Mononuclear cell (primary cell): ENCODE measurements around the gene LMOD3. TPM values are rescaled to one million over a fixed set of nuclear protein-coding genes. Genes with fewer than 3 reads are reported as not detected.

ENCODE experiments used
- H3K27me3 ChIP-seq: 2 replicates; pipeline ENCODE4 v1.6.0; 2011; ENCODE audit warnings: low read length, control low read depth; ENCODE audit not compliant: insufficient read depth
- H3K4me1 ChIP-seq: 2 replicates; pipeline ENCODE4 v1.5.1; 2011; ENCODE audit warnings: mild to moderate bottlenecking, low read length, control low read depth; ENCODE audit not compliant: insufficient read depth
- H3K4me3 ChIP-seq: 2 replicates; pipeline ENCODE4 v1.5.1; 2011; ENCODE audit warnings: mild to moderate bottlenecking, low read length, moderate library complexity
- H3K9me3 ChIP-seq: 2 replicates; pipeline ENCODE4 v1.5.1; 2011; ENCODE audit warnings: low read depth, mild to moderate bottlenecking, control low read depth, low read length
- total RNA-seq: library from RNA; depleted of rRNA; stranded (reverse); fragments of >200 nt; gene quantifications from one replicate; pipeline ENCODE4 v1.2.3, GENCODE V29; 2012

LMOD3 gene
- total RNA-seq, 1 donor = not detected

- no peaks in the 10 kb centered on the region for H3K4me1 ChIP-seq
- no peaks in the 10 kb centered on the region for H3K27me3 ChIP-seq
Measured at GRCh38 chr3:69113536-69113935, 8.9 kb downstream of the LMOD3 start.

DNA sequence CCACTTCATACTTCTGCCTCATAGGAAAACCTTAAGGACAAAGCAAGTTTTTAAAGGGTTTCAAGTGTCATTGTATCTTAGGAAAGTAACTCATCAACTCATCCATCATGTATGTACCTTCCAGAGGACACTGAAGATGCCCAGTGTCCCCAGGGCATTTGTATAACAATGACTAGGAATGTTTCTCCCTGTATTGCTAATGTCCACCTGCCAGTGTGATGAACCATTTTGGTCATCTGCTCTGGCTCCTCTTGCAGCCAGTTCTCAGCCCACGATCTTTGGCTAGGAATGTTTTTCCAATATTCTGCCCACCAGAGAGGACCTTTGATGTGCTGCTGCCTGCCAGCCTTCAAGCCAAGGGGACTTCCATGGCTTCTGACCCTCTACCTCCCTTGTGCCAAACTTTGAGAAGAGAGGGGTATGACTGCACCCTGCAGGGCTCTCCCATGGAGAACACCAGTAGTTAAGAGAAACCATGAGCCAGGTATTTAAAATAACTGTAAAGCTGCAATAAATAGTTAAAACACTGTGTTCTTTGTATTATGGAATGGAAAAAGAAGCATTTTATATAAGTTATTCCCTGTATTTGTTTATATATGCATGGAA lies 11.4 kb downstream of the LMOD3 start:
- H3K4me3 ChIP-seq = no peak overlapping the region
- H3K9me3 ChIP-seq = no peaks in the 10 kb centered on the region
- peaks cover 2% of the 10 kb centered on the region for H3K4me1 ChIP-seq
- no peaks in the 10 kb centered on the region for H3K27me3 ChIP-seq

More at GRCh38 chr3:69113536-69113935, 8.9 kb downstream of the LMOD3 start:
- Histone ChIP-seq H3K4me3 (no peak overlapping the region), H3K9me3 (no peaks in the 10 kb centered on the region)

DNA sequence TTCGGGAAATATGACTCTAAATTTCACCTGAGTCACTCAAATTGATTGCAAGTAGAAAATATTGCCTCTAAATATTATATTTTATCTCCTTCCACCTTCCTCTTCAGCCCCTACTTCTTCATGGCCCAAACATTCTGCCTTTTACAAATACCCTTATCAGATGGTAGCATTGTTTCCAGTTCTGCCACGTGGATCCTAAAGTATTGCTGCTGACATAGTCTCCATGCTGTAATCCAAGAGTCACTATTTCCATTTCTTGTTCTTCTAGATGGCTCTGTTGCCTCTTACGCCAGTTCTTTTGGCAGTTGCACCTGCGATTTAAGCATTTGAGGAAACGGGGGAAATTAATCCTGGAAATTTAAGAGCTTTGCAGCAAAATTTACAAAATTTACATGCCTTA lies 13.6 kb downstream of the LMOD3 start:
- no peaks in the 10 kb centered on the region for H3K27me3 ChIP-seq
- H3K4me3 ChIP-seq = no peak overlapping the region
- H3K4me1 ChIP-seq = peaks cover 15% of the 10 kb centered on the region
- H3K9me3 ChIP-seq = no peaks in the 10 kb centered on the region

- no peaks in the 10 kb centered on the region for H3K9me3 ChIP-seq
- H3K4me1 ChIP-seq = peaks cover 17% of the 10 kb centered on the region
- no peak overlapping the region for H3K4me3 ChIP-seq
- no peaks in the 10 kb centered on the region for H3K27me3 ChIP-seq
Measured at GRCh38 chr3:69107841-69108240, 14.6 kb downstream of the LMOD3 start.

DNA sequence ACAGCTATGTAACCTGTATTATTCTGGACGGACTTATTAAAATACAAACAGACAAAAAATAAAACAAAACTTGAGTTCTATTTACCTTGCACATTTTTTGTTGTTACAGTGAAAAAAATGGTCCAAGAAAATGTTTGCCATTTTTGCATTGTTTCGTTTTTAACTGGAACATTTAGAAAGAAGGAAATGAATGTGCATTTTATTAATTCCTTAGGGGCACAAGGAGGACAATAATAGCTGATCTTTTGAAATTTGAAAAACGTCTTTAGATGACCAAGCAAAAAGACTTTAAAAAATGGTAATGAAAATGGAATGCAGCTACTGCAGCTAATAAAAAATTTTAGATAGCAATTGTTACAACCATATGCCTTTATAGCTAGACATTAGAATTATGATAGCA lies 17.1 kb downstream of the LMOD3 start:
- Histone ChIP-seq H3K9me3 (no peaks in the 10 kb centered on the region), H3K4me1 (peaks cover 35% of the 10 kb centered on the region), H3K27me3 (no peaks in the 10 kb centered on the region), H3K4me3 (no peak overlapping the region)

- Histone ChIP-seq H3K4me1 (peaks cover 41% of the 10 kb centered on the region), H3K27me3 (no peaks in the 10 kb centered on the region), H3K4me3 (no peak overlapping the region), H3K9me3 (no peaks in the 10 kb centered on the region)
Measured at GRCh38 chr3:69104586-69104985, 17.8 kb downstream of the LMOD3 start.

GRCh38 chr3:69103123-69103522 lies 19.3 kb downstream of the LMOD3 start:
- H3K9me3 ChIP-seq = no peaks in the 10 kb centered on the region
- peaks cover 47% of the 10 kb centered on the region for H3K4me1 ChIP-seq
- H3K27me3 ChIP-seq = no peaks in the 10 kb centered on the region
- no peak overlapping the region for H3K4me3 ChIP-seq

DNA sequence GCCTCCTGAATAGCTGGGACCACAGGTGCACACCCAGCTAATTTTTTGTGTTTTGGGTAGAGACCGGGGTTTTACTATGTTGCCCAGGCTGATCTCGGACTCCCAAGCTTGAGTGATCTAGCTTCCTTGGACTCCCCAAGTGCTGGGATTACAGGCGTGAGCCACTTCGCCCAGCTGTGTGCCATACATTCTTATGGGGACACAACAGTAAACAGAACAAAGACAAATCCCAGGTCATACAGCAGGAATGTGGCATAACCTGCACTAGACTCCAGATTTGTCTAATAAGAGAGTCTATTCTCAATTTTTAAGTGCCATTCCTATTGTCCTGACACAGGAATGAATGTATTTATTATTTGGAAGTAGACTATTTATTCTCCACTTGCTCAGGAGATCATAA lies 20.0 kb downstream of the LMOD3 start:
- H3K9me3 ChIP-seq = no peaks in the 10 kb centered on the region
- H3K4me1 ChIP-seq = peaks cover 55% of the 10 kb centered on the region
- no peak overlapping the region for H3K4me3 ChIP-seq

GRCh38 chr3:69099576-69099975 lies 22.8 kb downstream of the LMOD3 start:
- Histone ChIP-seq H3K4me1 (peaks cover 75% of the 10 kb centered on the region), H3K27me3 (no peaks in the 10 kb centered on the region), H3K9me3 (no peaks in the 10 kb centered on the region), H3K4me3 (no peak overlapping the region)

More for the DNA sequence above, 20.0 kb downstream of the LMOD3 start:
- no peaks in the 10 kb centered on the region for H3K27me3 ChIP-seq

DNA sequence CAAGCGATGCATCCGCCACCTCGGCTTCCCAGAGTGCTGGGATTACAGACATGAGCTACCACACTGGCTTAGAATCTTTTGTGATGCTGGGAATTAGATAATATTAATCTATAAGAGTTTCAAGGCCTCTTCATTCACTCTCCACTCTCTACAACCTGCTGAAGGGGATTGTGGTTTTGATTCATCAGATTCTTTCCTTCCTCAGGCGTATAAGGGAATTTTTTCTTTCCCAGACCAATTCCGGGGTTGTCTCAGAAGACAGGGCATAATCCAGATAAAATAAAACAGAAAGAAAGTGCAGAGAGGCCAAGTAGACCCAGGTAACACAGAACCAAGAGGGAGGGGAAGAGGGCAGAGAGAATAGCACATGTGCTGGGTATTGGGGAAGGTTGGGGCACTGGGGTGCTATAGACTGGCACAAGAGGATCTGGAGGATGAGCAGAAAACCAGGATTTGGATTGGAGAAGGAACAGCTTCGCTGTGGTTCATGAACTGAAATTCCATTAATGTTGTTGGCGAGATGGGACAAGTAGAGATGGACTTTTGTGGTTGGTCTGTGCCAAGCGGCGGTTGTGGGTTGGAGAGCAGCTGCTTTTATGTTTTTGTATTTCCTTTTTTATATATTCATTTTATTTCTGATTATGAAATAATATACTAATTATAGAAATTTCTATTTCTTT lies 24.8 kb downstream of the LMOD3 start:
- H3K27me3 ChIP-seq = no peaks in the 10 kb centered on the region
- H3K4me3 ChIP-seq = no peak overlapping the region
- H3K4me1 ChIP-seq = peaks cover 86% of the 10 kb centered on the region
- no peaks in the 10 kb centered on the region for H3K9me3 ChIP-seq

DNA sequence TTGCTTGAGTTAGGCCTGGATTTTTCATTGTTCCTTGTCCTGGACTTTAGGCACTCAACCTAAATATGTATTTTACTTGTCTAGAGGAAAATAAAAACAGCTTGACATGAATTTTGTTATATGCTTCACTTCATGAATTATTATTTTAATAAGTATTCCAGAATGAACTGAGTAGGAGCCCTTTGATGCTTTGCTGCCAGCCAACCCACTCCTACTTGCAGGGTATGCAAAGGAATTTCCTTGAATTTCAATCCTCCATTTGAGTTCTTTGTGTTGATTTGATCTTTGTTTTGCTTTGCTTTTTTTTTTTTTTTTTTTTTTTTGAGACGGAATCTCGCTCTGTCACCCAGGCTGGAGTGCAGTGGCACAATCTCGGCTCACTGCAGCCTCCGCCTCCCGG lies 26.1 kb downstream of the LMOD3 start:
- Histone ChIP-seq H3K4me1 (peaks cover 90% of the 10 kb centered on the region), H3K27me3 (no peaks in the 10 kb centered on the region), H3K4me3 (no peak overlapping the region), H3K9me3 (no peaks in the 10 kb centered on the region)

- Histone ChIP-seq H3K4me3 (no peak overlapping the region), H3K4me1 (peaks cover 90% of the 10 kb centered on the region)
Measured at GRCh38 chr3:69095636-69096035, 26.8 kb downstream of the LMOD3 start.

GRCh38 chr3:69094467-69095205 lies 27.8 kb downstream of the LMOD3 start:
- Histone ChIP-seq H3K27me3 (no peaks in the 10 kb centered on the region), H3K4me3 (no peak overlapping the region), H3K4me1 (peaks cover 92% of the 10 kb centered on the region), H3K9me3 (no peaks in the 10 kb centered on the region)

More at GRCh38 chr3:69095636-69096035, 26.8 kb downstream of the LMOD3 start:
- H3K27me3 ChIP-seq = no peaks in the 10 kb centered on the region
- H3K9me3 ChIP-seq = no peaks in the 10 kb centered on the region

DNA sequence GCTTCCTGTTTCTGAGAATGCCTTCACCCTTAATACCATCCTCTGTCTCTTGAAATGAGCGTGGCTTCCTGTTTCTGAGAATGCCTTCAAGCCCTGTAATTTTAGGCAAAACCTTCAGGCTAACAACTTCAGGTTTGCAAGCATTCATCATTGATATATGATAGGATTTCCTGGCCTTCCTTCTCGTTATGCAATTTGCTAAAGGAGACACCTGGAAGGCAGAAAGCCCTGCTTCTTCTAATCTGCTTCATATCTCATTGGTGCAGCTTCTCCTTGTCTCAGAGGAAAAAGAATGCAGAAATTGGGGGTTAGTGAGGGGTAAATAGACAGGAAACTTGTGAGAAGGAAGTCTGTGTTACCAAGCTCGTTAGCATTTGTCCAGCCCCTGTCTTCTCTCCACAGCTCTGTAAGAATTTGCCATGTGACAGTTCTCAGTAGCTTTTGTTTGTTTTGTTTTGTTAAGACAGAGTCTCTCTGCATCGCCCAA lies 30.3 kb downstream of the LMOD3 start:
- no peaks in the 10 kb centered on the region for H3K9me3 ChIP-seq
- no peak overlapping the region for H3K4me3 ChIP-seq
- H3K27me3 ChIP-seq = no peaks in the 10 kb centered on the region
- H3K4me1 ChIP-seq = peaks cover 99% of the 10 kb centered on the region

GRCh38 chr3:69091389-69092029 lies 30.9 kb downstream of the LMOD3 start:
- Histone ChIP-seq H3K4me3 (no peak overlapping the region), H3K27me3 (no peaks in the 10 kb centered on the region), H3K9me3 (no peaks in the 10 kb centered on the region), H3K4me1 (peaks cover 99% of the 10 kb centered on the region)
